Activated CD8-positive, alpha-beta memory T cell treated with anti-CD3 and anti-CD28 coated beads, Interleukin-2, amount 50 U/mL, for 24 hours (primary cell): ENCODE measurements around the gene TCTN1.
"Not testable (repeated sequence)": the region's sequence is repeated elsewhere in the genome, so short reads cannot be mapped to it uniquely, and the experiment has no call there.

Experiments
- DNase-seq: peaks from one replicate; pipeline ENCODE4 v3.0.0-alpha.2; 2020; ENCODE audit errors: extremely low read depth

The TCTN1 gene

DNA sequence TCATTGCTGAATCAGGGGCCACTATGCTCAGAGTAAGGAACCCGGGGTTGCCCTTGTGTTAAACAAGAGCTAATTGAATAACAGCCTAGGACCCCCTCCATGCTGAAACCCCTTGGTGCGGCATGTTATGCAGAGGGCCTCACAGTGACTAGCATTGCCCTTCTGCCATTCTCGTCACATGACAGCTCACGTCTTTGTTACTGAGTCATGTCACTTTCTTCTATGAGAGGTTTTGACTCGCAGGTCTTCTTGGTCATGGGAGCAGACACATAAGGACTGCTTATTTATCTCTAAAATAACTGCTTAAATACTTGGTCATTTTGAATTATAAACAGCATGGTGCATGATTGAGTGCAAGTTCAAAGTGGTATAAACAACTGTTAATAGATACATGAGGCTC, 24.9 kb downstream of the TCTN1 start:
- no peak for DNase-seq

DNA sequence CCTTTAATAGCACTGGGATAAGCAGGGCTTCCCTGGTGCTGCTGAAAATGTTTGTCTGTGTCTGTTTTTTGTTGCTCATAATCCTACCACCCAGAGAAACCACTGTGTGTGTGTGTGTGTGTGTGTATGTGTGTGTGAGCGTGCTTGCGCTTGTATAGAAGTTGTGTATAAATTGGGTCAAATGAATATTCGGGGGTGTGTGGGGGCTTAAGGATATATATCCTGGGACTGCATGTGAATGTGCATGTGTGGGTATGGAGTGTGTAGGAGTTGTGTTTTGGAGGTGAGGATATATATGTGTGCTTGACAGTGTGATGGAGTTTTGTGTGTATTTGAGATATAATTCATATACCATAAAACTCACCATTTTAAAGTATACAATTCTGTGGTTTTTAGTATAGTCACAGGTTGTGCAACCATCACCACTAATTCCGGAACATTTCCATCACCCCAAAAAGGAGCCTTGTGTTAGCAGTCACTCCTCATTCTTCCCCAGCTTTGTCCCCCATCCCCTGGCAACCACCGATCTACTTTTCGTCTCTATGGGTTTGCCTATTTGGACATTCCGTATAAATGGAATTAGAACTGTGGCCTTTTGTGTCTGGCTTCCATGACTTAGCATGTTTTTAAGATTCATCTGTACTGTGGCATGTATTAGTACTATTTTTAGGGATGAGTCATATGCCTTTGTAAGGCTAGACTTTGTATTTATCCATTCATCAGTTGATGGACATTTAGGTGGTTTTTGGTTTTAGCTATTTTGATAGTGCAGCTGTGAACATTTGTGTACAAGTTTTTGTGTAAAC, 25.6 kb downstream of the TCTN1 start:
- no peak for DNase-seq

DNA sequence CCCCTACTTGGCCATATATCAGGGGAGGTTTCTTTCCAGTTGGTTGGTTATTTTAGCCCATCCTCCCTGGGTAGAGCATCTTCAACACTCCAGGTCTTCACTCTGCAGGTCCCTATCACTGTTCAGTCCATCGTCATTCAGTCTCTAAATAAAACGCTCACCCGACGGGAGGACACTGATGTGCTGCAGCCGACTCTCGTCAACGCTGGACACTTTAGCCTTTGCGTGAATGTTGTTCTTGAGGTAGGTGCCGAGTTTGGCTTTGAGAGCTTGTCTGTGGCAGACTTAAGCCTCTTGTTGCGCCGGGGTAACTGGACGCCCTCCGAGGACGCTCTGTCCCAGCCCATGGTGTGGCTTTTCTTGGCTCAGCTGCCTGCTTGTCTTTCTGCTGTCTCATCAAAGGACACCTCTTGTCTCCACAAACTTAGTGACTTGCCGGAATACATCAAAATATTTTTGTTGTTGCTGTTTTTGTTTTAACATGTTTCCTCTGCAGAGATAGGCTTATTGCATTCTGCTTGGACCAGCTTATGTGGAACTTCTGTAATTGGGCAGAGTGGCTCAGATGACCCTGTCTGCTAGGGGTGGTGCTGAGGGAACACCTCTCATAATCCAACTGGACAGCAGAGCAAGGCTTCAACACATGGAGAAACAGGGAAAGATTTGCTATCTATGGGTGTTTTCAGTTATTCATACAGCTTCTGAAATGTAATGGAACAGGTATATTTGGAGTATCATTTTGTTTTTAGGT, 26.5 kb downstream of the TCTN1 start:
- no peak for DNase-seq

DNA sequence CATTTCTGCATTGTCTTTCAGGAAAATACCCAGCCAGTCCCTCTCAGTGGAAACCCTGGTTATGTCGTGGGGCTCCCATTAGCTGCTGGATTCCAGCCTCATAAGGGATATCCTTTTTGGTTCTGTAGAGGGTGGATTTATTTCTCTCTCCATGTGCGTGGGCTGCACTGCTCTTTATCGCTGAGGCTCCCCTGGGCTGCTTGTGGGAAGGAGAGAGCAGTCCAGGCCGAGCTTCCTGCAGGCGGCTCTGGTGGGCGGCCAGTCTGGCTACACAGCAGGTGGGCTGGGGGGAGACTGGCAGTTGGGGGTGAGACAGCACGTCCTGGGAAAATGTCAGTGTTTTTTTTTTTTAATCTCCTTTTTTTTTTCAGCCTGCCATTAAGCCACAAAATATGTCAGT, 27.6 kb downstream of the TCTN1 start:
- DNase-seq = no peak

DNA sequence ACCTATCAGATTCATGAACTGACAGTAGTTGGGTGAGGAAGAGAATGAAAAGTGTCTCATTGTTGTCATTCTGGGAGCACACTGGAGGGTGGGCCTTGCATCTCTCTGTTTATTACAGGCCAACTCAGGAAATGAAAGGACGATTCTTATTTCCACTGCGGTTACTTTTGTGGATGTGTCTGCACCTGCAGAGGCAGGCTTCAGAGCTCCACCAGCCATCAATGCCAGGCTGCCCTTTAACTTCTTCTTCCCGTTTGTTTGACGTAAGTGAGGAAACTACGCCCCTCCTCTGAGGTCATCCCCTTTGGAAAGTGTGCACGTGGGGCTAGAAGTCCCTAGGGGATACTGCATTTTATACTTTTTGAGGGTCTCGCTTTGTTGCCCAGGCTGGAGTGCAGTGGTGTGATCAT, 33.7 kb downstream of the TCTN1 start:
- no peak for DNase-seq

DNA sequence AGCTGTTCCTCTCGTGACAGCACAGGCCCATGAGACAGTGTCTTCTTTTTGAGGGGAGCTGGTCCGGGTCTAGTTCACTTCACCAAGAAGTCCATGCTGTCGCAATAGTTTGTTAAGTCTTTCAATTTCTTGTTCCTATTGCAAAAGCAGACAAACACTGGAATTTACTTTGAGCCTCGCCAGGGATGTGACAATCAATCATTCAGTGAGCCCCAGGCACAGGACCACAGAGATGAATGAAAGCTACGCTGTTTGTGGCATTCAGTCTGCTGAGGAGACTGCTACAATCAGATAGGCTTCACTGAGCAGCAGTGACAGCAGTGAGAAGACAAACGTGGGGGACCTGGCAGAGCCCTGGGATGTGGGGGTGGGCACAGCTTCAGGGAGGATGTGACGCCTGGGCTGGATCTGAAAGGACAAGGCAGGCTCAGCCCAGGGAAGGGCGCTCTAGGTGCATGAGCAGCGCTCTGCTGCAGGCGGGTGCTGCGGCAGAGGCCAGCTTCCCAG, 35.5 kb downstream of the TCTN1 start:
- no peak for DNase-seq

DNA sequence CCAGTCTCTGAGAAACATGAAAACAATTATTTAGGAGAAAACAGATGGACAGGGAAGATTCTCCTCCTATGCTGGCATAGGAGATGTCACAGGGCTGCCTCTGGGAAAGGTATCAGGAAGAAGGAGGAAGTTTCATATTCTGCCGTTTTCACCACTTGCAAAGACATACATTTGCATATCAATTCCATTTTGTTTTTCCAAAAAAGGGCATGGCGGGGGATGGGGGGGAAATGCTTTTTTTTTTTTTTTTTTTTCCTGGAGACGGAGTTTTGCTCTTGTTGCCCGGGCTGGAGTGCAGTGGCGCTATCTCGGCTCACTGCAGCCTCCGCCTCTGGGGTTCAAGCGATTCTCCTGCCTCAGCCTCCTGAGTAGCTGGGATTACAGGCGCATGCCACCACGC, 40.3 kb downstream of the TCTN1 start:
- not testable (repeated sequence) for DNase-seq

DNA sequence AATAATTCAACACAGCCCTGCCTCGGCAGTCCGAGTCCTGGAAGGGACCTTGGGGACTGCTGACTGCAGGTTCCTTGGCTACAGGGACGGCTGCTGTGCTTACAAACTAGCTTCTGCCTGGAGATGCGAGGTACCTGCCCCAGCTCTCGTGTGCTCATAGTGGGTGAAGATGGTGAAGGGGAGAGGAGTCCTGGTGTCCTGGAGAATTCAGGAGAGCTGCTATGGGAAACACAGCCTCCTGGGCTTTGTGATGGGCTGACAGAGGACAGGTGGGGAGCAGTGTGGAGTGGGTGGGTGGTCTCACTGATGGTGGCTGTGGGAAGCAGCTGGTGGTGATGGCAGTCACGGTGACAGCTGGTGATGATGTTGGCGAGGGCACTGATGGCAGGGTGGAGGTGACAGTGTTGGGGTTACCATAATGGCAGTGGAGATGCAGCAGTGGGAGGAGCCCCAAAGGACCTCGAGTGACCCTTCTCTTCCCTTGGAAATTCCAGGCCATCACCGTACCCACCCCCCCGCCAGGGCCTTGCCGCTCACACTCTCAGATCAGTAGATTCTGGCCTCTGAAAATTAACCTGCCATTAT, 42.2 kb downstream of the TCTN1 start:
- DNase-seq = no peak

DNA sequence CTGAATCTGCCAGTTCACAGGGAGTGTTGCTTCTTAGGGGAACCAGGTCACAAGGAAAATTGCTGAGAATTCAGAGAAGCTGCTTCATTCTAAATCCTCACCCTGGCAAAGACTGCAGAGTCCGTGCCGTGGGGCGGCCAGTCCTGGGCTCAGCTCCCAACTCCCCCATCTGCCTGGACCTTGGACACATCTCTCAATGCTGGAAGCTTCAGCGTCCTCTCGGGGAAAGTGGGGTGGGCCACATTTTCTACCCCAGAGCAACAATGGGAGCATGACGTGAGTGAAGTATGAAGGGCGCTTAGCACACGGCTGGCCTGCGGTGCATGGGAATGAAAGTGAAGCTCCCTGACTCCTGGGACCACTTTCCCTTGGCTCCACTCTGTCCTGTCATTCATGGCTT, 43.8 kb downstream of the TCTN1 start:
- DNase-seq = no peak

DNA sequence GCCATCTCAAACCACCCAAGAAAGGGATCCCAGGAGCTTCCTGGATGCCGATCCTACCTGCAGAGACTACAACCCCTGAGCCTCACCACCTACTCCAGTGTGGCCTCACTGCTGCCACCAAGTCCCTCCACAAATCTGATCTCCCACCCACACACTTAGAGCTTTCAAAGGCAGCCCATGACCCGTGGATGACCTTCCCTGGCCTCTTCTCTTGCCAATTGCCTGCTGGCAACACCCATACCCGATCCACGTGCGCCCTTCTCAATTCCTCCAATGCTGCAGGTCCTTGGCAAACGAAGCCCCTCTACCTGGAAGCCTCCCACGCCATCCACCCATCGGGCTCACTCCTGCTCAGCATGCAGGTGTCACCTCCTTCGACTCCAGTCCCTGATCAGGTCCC, 44.3 kb downstream of the TCTN1 start:
- no peak for DNase-seq

DNA sequence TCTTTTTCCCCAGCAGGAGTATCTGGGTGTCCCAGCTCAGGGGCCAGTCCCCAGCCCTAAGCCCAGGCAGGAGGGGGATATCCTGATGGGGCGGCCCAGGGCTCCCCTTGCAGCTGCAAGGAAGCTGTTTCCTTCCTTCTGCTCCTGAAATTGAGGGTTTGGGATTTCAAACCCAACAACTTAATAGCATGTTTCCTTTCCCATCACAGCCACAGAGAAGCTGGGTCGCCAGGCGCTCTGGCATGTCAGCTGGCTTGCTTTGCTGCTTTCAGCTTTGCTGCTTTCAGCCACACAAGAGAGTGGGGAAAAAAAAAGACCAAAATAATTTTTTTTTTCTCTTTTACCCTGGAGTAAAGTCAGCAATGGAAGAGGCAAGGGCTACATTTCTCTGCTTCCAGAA, 44.9 kb downstream of the TCTN1 start:
- DNase-seq = no peak

DNA sequence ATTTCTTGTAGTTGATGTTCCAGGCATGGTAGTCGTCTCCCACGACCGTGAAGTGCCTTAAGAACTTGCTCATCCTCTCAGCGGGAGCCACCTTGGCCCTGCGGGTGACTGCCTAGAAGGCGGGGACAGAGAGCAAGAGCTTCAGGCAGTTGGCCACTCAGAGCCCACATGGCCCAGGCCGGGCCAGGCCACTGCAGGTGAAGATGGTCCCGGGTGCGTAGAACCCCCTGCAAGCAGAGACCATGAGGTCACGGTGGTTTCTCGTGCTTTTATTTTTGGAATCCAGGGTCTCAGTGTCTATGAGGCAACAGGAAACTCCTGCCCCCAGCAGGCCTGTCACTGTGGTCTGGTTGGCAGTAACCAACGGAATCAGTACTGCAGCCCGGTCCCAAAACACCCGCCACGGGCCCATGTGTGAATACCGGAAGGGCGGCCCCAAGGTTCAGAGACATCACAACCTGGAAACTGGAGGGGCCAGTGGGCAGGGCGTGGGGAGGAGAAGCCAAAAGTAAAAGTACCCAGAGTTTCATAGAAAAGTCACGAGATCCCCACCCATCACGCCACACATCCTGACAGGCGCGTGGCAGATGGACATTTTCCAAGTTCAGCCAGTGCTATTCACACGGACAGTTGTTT, 47.5 kb downstream of the TCTN1 start:
- peak; percentile 44 for DNase-seq

DNA sequence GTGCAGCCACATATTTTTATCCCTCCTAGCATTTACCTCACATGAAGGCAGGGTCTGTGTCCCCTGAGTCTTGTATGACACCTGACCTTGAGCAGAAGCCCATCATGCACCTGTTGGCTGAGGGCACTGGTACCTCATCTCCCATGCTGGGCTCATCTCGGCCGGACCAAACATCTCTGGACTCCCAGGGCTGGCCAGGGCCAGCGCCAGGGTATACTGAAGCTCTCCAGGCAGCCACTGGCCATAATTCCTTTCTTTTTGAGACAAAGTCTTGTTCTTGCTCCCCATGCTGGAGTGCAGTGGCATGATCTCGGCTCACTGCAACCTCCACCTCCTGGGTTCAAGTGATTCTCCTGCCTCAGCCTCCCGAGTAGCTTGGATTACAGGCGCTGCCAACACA, 53.0 kb downstream of the TCTN1 start:
- no peak for DNase-seq

DNA sequence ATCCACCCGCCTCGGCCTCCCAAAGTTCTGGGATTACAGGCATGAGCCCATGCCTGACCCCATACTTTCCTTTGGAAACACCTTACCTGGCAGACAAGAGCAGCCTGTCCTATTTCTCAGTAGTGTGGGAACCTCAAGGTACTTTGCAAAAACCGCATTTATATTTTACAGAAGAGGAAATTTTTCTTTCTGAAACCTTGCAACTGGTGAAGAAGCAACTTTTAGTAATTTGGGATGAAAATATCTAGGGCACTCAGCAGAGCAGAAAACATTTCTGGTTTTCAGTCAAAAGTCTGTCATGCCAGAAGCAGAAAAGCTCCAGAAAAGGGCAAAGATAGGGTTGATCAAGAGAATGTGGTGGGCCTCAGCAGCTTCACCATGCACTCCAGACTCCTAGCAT, 53.7 kb downstream of the TCTN1 start:
- DNase-seq = no peak

DNA sequence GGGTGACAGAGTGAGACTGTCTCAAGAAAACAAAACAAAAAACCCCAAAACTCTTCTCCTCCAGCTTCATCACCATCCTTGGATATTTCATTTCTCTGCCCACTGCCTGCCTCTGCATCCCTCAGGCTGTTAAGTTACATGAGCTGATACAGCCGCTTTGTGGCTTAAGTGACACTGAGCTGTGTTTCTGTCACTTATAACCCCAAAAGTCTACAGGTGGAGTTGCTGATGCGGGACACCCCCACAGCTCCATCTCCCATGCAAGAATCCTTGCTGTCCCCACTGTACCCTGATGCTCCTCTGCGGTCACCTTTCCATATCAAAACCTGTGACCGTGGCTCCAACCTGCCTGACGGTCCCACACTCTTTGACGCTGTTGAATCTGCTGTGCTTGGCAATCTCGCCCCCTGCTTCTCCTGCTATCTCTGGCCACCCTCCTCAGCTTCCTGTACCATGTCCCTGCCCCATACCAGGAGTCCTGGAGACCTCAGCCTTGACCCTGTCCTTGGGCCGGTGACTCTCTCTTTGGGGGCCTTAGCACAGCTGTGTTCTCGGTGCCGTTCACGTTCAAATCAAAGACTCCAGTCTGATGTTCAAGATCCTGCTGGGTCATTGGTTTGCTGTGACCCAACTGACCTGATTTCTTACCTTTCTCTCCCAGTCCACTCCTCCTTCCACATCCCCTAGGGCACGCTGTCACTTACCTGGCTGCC, 54.7 kb downstream of the TCTN1 start:
- no peak for DNase-seq

DNA sequence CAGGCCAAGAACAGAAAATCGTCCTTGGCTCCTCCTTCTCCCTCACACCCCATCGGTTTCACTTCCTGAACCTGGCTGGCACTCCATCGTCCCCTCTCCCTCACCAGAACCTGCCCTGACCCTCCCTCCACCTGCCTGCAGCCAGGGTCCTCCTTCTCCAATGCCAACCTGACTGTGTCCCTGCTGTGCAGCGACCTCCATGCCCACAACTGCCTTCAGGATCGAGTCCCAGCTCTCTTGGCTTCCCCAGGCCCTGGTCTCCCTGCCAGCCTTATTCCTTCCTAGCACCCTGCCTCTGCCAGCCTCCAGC, 55.2 kb downstream of the TCTN1 start:
- DNase-seq = no peak

DNA sequence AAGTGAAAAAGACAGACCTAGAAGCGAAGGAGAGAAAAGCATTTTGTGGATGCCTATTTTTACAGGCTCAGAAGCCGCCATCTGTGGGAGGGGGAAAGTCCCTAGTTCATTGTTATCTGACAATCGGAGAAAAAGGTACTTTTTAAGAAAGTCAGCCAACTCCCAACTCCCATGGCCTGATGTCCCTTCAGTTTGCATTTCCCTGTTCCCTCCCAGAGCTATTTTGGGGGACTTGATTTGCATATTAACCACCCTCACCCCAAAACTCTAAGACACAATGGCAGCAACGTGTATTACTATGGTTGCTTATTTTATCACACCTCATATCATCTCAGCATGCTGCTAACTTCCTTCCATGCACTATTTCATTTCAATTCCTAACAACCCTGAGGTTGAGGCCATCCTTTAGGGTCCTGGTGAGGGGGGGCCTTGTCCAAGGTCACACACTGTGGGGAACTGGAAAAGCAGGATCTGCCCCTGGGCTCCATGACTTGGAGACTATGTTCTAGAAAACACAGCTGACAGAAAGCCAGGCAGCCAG, 56.3 kb downstream of the TCTN1 start:
- no peak for DNase-seq

DNA sequence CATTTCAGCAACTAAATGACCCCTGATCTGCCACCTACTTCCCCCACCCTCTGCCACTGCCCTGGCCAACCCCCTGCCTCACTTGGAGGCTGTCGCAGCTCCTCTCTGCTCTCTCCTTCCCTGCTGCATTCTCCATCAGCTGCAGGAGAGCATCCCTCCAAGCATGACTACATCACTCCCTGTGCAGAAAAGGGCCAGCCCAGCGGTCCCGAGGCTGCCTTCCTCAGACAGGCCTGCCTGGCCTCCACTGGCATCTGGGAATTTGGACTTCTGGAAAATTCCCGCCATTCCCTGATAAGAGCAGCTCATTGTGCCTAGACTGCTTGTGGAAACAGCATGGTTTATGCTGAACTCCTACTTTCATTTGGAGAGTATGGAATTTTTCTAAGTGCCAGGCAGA, 62.2 kb downstream of the TCTN1 start:
- no peak for DNase-seq

DNA sequence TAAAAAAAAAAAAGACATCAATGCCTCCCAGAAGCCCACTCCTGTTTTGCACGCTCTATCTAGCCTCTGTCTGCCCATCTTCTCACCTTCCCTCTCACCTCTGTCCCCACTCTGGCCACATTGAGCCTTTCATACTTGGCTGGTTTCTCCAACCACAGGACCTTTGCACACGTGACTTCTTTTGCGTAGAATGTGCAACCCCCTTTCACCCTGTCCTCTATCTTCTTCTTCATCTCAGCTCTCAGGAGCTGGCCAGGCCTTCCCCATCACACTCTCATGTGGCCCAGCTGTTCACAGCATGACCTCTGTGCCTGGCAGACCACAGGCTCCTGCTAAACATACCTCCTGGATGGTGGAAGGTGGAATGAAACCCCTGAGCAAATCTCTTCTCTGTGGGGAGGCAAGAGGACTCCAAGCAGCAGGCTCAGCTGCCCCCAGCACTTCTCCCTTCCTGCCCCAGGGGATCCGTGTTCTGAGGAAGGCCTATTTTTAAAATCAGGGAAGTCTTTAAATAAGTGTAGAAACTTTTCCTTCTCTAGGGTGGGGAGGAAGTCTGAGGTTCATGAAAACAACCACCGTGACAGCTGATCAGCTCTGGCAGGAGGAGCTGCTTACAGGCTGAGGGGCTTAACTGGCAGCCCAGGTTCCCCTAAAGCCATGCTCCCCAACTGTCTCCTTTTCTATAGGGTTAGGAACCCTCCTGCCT, 63.4 kb downstream of the TCTN1 start:
- DNase-seq = no peak

DNA sequence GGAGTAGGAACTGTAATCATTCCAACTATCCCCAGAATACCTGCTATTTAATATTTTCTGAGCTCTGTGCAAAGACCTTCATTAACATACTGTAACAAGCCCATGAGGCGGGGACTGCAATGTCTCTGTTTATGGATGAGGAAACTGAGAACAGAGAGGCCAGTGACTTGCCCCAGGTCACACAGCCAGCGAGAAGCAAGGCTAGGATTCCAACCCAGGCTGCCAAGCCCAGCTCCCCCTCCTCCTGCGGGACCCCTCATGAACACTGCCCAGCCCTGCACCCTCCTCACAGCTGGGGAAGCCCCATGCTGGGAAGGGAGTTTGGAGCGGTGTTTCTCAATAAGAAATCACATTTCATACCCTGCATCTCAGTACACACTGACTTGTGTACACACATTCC, 64.1 kb downstream of the TCTN1 start:
- DNase-seq = no peak

DNA sequence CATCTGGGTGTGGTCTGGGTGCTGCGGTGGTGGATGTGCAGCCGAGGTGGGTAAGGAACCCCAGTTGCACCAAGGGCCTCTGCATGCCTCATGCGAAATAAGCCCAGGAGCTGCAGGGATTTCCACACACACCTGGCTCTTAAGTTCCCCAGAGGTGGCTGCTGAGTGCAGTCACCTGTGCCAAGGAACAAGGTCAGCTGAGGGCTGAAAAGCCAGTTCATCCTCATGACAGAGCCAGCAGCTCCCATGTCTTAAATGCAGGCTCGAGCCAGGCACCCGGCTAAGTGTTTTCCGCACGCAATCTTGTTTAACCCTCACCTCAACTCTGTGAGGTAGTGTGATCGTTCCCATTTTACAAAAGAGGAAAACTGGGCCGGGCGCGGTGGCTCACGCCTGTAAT, 65.3 kb downstream of the TCTN1 start:
- DNase-seq = no peak
